GM12892 (cell line): ENCODE measurements around the gene FAM9C.

Experiments
- POLR2A ChIP-seq: IDR thresholded peaks from 2 replicates; pipeline ENCODE4 v1.6.1; 2011; ENCODE audit warnings: low read depth, low read length, control low read depth
- POLR2AphosphoS5 ChIP-seq: IDR thresholded peaks from 2 replicates; pipeline ENCODE4 v1.6.1; 2011; ENCODE audit warnings: low read depth, low read length, control low read depth
- TAF1 ChIP-seq: IDR thresholded peaks from 2 replicates; pipeline ENCODE4 v1.6.1; 2011; ENCODE audit warnings: low read depth, mild to moderate bottlenecking, control low read depth, low read length, borderline replicate concordance

DNA sequence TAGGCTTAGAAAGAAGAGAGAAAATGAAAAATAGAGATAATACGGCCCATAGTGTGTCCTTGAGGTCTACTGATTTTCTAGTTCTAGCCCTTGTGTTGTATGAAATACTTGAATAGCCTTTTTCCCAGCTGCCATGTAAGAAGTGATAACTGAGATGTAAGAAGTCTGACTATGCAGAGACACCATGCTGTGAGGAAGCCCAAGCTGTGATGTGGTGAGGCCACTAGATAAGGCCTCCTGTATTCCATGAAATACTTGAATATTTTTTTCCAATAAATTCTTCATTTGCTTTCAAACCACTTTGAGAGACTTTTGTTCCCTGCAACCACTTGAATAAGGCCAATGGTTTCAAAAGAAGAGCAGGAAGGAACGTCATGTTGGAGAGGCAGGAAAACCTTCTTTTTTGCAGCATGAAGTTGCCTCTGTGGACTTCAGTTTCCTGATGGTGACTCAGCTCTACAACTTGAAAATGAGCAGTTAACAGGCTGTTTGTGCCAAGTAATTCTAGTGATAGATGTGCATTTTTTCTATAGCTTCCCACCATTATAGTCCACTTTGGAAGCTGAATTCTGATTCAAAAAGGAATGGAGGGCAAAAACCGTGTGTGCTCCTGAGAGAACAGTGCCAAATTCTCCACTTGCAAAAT lies 25.5 kb upstream of the FAM9C start:
- no peak for TF ChIP-seq TAF1
- TF ChIP-seq POLR2AphosphoS5, result no peak
- no peak for TF ChIP-seq POLR2A
